BJ (cell line): ENCODE measurements around the gene EIF4G3. TPM values are rescaled to one million over a fixed set of nuclear protein-coding genes. Genes with fewer than 3 reads are reported as not detected.

ENCODE experiments used
- CTCF ChIA-PET: fragments of 350-600 bp; formaldehyde crosslinking; extraction: SDS; loops from one replicate; lab custom pipeline; 2021; ENCODE audit warnings: antibody characterized with exemption, inconsistent platforms; lab: Yijun Ruan, JAX
- POLR2A ChIA-PET: fragments of 300-600 bp; sonication (Branson Sonifier 250); formaldehyde crosslinking; extraction: SDS; loops from one replicate; lab custom pipeline; 2021; ENCODE audit warnings: antibody characterized with exemption; lab: Charles Lee
- DNase-seq: peaks from one replicate; pipeline ENCODE4 v3.0.0-alpha.2; 2011; ENCODE audit warnings: low read depth
- H3K27me3 ChIP-seq: 2 replicates; pipeline ENCODE4 v1.6.0; 2011; ENCODE audit warnings: low read length; ENCODE audit not compliant: control insufficient read depth, insufficient read depth
- H3K36me3 ChIP-seq: 2 replicates; pipeline ENCODE4 v1.5.1; 2011; ENCODE audit warnings: low read length; ENCODE audit not compliant: control insufficient read depth, insufficient read depth
- H3K4me3 ChIP-seq: 2 replicates; pipeline ENCODE4 v1.5.1; 2011; ENCODE audit warnings: low read depth, mild to moderate bottlenecking, control low read depth, low read length
- CTCF ChIP-seq: IDR thresholded peaks from 2 replicates; pipeline ENCODE4 v1.5.1; 2011; ENCODE audit warnings: low read depth, mild to moderate bottlenecking, control low read depth, inconsistent platforms, low read length, moderate library complexity; ENCODE audit not compliant: insufficient read depth
- polyA plus RNA-seq: library from polyadenylated mRNA; depleted of rRNA; stranded (reverse); fragments of >200 nt; gene quantifications from 2 replicates; pipeline ENCODE4 v1.2.3, GENCODE V29; 2011

Gene EIF4G3
- polyA plus RNA-seq, 1 experiment = 62.0 TPM

- no peaks in the 10 kb centered on the region for H3K27me3 ChIP-seq
- peaks cover 10% of the 10 kb centered on the region for H3K36me3 ChIP-seq
- POLR2A ChIA-PET = no interaction called here
- DNase-seq = no peak
- TF ChIP-seq CTCF = no peak
- no peak overlapping the region for H3K4me3 ChIP-seq
- CTCF ChIA-PET = no interaction called here
Observed at GRCh38 chr1:20775700-20776099, 401.0 kb downstream of the EIF4G3 start.

- POLR2A ChIA-PET = no interaction called here
Observed at GRCh38 chr1:20771780-20772179, 404.9 kb downstream of the EIF4G3 start.

GRCh38 chr1:20770314-20771087 lies 406.2 kb downstream of the EIF4G3 start:
- TF ChIP-seq CTCF = no peak
- no peaks in the 10 kb centered on the region for H3K27me3 ChIP-seq
- ChIA-PET CTCF (interaction anchor here (0.9 to 1.9 kb wide), 2 partner anchors 16 to 425 kb away, joined by 3 to 5 read pairs; no protein-coding TSS in a partner anchor), POLR2A (no interaction called here)
- DNase-seq = no peak
- no peak overlapping the region for H3K4me3 ChIP-seq
- H3K36me3 ChIP-seq = peaks cover 24% of the 10 kb centered on the region

More at GRCh38 chr1:20771780-20772179, 404.9 kb downstream of the EIF4G3 start:
- CTCF ChIA-PET = interaction anchor here (1.1 to 1.9 kb wide), 2 partner anchors 59 to 423 kb away, joined by 3 to 5 read pairs; no protein-coding TSS in a partner anchor
- Histone ChIP-seq H3K4me3 (no peak overlapping the region), H3K36me3 (peaks cover 22% of the 10 kb centered on the region), H3K27me3 (no peaks in the 10 kb centered on the region)
- DNase-seq = no peak
- TF ChIP-seq CTCF = no peak

GRCh38 chr1:20767271-20767670 lies 409.4 kb downstream of the EIF4G3 start:
- POLR2A ChIA-PET = interaction anchor here (0.6 kb wide), 1 partner anchor 48 kb away, joined by 3 read pairs; no protein-coding TSS in a partner anchor

More at GRCh38 chr1:20767271-20767670, 409.4 kb downstream of the EIF4G3 start:
- Histone ChIP-seq H3K27me3 (no peaks in the 10 kb centered on the region), H3K4me3 (no peak overlapping the region), H3K36me3 (peaks cover 23% of the 10 kb centered on the region)
- no peak for DNase-seq
- CTCF ChIA-PET = interaction anchor here (0.5 kb wide), 1 partner anchor 69 kb away, joined by 3 read pairs; no protein-coding TSS in a partner anchor
- TF ChIP-seq CTCF = no peak
